Dedifferentiated amniotic fluid mesenchymal stem cell (primary cell): ENCODE results near the gene POP4.
A peak's percentile ranks its signal among the peaks of the same experiment; 100 is the strongest.
"Not testable (repeated sequence)": the region's sequence is repeated elsewhere in the genome, so short reads cannot be mapped to it uniquely, and the experiment has no call there.

Experiments
- DNase-seq: peaks from one replicate; pipeline ENCODE4 v3.0.0-alpha.2; 2016; ENCODE audit errors: extremely low spot score

The POP4 gene

DNA sequence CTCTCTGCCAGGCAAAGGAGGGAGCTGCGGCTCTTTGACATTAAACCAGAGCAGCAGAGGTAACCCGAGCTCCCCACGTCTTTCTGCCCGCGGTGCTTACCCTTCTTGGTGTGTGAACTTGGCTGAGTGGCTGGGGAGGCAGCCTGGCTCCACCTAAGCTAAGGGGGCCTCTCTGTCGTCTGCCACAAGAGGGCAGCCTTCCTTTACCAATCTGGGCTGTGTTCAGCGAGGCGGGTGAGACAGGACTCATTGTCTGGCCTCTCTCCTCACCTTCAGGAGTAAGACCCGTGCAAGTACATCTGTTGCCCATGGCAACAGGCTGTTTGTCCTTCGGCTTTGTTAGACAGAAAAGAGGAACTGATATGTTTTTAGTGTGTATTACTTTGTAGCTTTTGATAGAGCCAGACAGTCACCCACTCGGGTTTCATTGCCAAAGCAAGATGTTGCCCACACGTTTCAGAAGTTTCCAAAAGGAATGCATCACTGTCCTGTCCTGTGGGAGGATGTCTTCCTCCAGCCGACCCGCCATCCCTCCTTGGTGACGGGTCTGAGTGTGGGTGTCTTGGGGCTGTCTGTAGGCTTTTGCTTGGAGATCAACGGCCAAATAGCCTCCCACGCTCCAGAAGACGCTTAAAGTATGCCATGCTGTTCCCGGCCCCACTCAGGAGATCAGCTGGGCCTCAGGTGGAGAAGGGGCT, 4.6 kb downstream of the POP4 start:
- peak; percentile 83 for DNase-seq

DNA sequence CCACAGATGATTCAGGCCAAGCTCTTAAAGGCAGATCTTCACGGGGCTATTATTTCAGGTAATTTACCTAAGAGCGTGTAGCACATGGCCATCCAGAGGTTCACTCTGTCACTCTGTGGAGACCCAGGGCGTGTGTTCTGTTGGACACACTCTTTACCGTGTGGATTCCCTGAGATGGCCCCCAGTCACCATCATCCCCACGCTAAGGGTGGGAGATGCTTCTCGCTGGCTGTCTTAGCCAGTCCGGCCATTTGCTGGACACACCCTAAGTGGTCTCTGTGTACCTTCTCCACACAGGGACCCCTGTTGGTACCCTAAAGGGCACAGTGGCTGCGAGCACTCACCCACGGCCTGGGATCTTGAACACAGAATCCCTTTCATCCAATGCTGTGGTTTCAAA, 6.0 kb downstream of the POP4 start:
- DNase-seq, result no peak

DNA sequence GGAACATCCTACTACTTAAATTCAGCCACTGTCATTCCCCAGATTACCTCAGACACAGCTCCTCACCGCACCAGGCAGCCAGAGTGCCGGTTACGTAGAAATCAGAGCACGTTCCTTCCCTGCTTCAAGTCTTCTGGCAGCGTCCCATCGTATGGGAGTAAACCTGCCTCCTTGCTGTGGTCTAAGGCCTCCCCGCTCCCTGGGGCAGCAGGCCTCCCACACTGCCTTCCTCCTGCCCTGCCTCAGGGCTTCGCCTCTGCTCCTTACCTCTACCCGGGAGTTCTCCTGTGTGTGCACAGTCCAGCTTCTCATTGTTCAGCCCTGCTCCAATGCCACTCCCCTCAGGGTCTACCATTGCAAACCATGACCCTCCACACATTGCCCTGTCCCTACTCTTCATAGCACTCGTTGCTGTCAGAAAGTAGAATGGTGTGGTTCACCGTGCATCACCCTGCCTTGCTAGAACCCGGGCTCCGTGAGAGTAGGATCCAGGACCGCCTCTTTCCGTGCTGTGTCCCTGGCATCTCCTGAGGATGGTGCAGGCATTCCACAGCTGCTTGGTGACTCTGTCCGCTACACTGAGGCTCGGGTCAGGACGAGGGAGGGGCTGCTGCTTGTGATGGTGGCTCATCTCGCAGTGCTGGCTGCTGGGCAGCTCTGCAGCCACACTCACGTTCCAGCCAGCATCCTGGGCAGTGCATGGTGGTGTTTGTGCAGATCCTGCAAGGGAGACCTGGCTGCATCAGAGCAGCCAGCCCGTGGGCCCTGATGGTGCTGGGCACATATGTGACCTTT, 6.9 kb downstream of the POP4 start:
- no peak for DNase-seq

DNA sequence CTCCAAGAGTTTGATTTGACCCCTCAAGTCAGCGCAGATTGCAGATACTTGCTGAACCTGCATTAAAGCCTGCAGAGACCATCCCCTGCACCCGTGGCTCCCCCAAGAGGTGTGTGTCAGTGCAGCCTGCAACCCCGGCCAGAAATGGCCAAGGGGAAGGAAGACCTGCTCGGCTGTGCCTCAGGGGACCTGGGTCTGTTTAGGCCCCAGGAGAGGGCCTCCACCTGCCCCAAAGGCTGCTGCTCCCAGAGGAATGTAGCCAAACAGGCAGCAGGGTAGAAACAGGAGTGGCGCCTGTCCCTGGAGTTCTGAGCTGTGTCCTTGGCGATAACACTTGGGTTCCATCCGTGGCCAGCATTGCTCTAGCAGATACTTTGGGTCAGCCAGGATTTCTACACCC, 8.0 kb downstream of the POP4 start:
- DNase-seq, result no peak

DNA sequence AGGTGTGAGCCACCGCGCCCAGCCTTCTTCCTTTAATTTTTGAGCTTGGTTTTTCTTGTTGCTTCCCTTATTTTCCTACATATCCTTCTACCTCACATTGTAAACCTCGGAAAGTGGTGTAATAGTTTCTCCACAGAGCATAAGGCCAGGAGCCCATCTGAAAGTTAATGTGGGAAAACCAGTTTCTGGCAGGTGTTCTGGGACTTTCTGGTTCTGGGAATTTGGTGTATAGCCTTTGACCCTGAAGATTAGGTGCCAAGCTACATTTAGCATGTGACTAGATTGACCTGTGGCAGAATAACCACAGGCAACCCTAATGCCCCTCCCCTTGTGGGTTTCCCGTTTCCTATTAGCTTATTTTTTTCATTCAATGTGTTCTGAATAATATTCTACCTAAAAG, 8.7 kb downstream of the POP4 start:
- DNase-seq, result no peak

DNA sequence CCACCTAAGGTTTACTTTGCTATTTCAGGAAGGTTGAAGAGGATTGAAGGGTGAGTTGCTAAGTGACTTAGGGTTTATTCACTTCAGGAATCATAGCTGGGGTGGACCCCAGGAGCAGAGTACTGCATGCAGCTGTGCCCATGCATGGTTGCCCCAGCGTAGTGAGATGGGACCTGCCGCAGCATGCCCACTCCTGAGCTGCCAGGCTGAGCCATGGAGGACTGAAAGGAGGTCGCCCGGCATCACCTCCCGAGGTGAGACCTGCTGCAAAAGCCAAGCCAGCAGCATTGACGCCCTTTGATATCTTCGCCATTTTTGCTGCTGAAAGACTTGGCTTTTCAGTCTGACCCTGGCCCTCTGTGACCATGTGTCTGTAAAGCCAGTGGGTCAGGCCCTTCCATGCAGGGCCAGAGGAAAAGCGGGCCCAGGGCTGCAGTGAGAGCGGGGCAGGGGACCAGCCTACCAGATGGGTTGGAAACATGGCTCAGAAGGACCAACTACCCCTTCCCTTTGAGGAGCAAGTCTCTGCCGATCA, 9.9 kb downstream of the POP4 start:
- DNase-seq, result no peak

DNA sequence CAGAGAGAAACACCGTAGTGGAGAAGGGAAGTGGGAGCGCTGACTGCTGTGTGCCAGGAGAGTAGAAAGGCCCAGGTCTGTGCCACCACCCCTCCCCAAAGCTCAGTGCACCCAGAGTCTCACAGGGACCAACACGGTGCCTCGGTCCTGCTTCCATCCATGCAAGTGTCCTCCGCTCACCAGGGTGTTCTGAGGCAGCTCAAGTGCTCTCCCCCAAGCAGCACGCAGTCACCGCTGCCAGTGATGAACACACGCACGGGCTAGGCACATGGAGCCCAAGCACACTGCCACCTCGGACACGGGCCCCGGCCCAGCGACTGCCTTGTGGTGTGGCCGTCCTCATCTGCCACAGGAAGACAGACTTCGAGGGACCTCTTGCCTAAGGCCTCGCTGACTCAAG, 10.5 kb downstream of the POP4 start:
- no peak for DNase-seq

DNA sequence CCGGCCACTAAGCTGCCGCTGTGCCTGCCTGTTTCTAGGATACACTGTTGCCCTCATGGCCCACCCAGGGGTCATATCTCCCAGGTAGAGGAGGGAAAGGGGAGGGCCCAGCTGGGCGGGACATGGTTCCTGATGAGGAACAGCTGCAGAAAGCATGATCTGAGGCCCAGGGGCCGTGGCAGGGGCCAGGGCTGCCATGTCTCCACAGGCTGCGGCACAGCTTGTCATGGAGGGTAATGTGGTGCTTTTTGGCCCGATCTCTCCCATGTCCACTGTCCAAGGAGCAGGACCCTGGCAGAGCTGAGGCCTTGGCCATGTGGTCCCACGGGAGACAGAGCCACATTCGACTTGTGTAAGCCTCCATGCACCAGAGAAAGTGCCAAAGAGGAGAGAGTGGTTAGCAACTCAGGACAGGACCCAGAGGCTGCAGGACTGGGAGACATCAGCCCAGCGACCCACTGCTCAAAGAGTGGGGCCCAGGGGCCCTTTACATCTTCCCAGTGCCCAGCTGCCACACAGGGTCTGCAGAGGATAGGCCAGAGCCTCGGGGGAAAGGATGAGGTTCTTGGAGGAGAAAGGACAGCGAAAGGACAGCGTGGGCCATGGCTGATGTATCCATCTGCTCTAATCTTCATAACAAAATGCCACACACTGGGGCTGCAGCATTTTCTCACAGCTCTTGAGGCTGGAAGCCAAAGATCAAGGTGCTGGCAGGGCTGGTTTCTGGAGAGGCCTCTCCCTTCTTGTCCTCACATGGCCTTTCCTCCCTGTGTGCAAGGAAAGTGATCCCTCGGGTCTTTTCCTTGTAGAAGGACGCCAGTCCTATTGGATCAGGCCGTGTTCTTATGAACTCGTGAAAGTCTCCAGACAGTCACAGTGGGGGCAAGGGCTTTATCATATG, 11.5 kb downstream of the POP4 start:
- no peak for DNase-seq

DNA sequence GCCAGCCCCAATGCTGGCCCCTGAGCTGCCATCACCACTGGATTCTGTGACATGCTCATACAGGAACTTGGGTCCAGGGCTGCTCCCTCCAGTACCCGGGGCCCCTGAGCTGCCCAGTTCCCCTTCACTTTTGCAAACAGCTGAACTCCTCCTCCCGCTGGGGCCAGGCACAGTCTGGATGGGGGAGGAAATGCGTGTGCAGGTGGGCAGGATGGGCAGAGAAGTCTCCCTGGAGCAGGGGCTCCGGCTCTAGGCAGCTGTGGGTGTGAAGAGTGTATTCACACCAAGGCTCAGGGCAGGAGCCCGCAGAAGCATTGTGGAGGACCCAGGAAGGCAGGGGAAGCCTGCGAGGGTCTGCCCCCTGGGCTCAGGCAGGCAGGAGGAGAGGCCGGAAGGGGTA, 12.4 kb downstream of the POP4 start:
- no peak for DNase-seq

DNA sequence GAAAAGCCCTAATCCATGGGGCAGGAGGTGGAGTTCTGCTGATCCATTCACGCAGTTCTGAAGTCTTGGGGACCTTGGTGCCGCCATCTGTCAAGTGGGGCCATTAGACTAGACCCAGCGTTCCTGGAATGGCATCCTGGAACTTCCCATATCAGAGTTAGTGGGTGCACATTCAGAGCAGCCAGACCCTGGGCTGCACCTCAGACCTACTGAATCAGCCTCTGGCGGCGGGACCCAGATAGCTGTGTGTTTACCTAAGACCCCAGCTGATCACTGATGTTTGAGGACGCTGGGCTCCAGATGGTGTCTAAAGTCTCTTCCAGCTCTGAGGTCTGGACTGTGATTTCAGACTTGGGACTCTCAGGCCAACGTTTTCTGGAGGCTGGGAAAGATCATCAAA, 12.8 kb downstream of the POP4 start:
- DNase-seq, result no peak

DNA sequence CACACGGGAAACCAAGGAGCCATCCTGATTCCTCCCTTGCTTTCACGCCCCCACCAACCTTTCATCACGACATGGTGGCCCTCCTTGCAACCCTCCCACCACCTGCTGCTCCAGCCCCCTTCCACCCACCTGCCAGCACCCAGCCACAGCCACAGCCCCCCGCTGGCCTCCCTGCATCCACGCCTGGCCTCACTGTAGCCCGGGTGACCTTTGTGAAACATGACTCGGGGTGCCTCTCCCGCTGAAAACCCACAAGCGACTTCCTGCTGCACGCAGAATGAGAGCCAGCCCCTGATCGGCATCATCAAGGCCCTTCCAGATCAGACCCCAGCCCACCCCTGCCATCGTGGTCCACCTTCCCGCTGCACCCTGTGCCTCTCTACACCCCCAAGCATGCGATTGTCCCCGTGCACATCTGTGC, 14.9 kb downstream of the POP4 start:
- no peak for DNase-seq

DNA sequence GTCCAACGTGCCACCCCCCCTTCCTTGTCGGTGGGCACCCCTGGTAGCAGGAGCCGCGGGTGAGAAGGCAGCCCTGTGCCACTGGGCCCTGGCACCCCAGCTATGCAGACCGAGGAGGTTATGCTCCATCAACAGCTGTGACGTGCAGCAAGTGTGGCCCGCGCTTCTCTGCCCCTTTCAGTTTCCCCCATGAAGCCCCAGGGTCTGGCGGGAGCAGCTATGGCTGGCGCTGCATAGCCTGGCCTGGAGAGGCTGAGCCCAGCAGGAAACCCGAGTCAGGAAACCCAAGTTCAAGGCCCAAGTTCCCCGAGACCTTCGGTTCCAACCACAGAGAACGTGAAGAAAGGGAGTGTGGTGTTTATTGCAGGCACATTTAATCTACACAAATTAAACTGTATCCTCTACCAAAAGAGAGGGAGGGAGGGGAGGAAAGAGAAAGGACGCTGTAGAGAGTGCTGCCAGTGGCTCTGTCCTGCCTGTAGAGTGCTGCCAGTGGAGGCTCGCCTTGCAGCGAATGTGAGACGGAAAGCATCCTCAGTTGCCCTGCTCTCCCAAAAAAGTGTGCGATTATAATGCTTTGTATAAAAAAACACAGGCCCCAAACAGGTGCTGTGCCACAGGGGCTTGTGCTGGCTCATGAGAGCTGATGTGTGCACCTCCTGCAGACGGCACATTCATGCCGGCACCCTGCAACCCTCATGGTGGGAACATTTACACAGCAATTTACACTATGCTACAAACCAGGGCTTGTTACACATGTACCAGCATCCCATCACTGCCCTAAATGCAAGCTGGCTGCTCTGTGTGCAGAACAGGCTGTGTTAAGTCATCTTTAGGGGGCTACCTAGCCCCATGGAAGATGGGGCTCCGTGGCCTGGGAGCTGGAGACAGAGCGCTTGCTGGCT, 16.3 kb downstream of the POP4 start:
- no peak for DNase-seq

DNA sequence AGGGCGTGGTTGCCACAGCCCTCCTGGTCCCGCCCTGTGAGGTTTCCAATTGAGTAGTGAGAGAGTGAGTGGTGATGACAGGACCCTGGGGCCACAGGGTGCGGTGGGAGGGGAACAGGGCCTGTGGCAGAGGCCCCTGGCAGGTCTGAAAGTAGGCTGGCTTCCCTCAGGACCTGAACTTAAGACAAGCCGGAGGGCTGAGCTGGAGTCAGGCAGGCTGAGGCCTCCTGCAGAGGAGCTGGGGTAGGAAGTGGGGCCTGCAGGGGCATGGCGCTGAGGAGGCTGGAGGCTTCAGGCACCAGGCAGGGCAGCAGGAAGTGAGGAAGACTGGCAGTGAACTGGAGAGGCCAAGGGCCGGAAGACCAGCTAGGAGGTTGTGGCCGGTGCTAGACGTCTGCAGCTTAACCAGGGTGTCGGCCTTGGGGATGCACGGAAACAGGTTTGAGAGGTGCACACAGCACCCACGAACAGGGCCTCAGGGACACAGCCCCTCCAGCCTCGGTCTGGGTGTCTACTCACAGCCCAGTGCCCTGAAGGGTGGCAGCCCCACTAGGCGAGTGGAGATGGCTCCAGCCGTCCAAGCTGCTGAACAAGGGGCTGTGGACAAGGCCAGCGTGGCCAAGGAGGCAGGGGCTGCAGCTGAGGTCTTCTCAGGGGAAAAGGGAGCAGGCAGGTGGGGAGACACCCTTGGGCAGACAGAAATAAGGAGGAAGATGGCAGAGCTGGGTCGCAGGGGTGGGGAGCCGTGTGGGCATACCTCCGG, 17.8 kb downstream of the POP4 start:
- no peak for DNase-seq

DNA sequence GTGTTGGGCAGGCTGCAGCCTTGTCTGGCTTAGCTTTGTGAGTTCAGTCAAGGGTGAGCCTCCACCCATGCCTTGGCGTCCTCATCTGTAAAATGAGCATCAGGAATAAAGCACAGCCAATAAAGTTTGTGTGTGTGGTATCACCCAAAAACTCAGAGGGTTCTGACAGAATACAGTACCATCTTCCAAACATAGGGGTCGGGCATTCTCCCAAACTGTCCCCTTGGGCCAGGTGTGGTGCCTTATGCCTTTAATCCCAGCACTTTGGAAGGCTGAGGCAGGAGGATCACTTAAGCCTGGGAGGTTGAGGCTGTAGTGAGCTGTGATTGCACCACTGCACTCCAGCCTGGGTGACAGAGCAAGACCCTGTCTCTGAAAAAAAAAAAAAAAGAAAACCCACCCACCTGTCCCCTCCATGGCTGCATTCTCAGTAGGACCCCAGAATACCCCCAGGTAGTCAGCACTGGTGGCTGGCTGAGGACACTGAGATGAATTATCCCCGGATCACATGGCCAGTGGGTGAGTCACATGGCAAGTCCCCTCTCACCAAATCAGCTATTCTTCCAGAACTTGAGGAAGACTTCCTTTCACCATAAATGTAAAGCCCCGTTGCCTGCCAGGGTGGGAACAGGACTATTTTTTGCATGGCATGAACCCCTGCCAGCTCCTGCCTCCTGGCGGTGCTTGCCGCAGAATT, 18.6 kb downstream of the POP4 start:
- no peak for DNase-seq

DNA sequence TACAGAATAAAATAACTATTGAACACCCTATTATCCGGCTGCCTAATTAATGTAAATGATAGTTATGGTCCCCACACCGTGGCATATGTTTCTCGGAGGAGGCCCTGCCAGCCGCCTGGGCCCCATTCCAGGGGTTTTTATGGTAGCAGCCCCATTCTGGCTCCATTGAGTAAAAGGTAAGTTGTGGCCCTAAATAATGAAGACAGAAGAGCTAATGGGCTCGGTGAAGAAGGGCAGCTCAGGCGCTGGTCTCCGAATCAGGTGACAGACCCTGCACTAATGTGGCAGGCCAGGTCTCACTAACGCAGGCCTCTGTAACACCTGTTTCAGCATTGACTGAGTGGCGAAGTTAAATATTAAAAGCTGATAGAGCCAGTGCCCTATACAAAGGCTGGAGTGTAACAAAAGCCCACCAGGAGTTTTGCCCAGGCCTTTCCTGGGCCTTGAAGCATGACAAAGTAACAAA, 19.1 kb downstream of the POP4 start:
- no peak for DNase-seq

DNA sequence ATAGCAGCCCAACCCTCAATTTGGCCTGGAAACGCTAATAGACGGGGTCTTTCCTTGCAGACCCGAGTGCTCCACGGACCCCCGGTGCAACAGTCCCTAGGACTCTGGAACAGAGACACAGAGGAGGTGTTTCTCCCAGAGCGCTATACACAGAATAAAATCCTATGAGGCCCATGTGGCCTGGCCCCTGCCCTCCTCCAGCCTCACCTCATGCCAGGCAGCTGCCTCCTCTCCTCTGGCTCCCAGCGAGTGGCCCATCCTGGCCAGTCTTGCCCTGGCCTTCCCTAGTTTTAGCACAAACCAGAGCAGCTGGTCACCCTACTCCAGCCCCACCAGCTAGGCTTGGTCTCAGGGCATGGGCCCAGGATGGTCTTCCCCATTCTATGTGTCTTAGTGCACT, 20.3 kb downstream of the POP4 start:
- no peak for DNase-seq

DNA sequence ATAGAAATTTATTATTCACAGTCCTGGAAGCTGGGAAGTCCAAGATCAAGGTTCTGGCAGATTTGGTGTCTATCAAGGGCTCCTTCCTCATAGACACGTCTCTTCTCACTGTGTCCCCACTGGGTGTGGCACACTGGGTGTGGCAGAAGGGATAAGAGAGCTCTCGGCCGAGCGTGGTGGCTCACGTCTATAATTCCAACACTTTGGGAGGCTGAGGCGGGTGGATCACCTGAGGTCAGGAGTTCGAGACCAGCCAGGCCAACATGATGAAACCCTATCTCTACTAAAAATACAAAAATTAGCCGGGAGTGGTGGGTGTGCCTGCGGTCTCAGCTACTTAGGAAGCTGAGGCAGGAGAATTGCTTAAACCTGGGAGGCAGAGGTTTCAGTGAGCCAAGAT, 20.7 kb downstream of the POP4 start:
- not testable (repeated sequence) for DNase-seq

DNA sequence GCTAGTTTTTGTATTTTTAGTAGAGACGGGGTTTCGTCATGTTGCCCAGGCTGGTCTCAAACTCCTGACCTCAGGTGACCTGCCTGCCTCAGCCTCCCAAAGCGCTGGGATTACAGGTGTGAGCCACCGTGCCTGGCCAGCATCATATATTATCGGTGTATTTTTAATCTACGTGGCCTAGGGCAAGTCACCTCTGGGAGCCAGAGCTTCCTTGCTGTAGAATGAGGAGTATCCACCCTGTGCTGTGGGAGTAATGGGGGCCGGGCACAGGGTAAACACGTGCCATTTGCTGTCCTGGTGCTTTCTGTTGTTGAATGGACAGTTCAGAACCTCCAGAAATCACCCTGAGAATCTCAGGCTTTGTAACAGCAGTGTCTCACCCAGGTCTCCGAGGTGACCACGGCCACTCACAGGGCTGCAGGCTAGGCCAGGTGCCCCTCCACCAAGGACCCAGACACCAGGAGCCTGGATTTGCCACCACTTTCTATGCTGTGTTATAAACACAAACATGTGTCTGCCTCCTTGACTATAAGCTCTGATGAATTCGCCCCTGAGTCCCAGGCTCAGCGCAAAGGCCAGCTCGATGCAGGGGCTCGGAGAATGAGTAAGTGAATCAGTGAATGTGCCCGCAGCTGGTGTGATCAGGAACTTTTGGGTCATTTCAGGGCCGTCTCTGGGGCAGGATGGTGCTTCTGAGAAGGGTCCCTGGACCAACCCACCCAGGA, 22.7 kb downstream of the POP4 start:
- no peak for DNase-seq
